ENCODE data around the gene FOS.

Gene FOS

GRCh38 chr14:75322746-75323145 lies 44.1 kb downstream of the FOS start:
- no peak for DNase-seq

- no peak for DNase-seq
Measured at GRCh38 chr14:75323571-75323970, 44.9 kb downstream of the FOS start.

- DNase-seq = no peak
Measured at GRCh38 chr14:75328558-75329155, 50.0 kb downstream of the FOS start.

- DNase-seq = no peak
Measured at GRCh38 chr14:75329369-75329768, 50.7 kb downstream of the FOS start.

GRCh38 chr14:75331471-75331870 lies 52.8 kb downstream of the FOS start:
- no peak for DNase-seq

Data from right forelimb (tissue), 1 donor.